Measurements from ENCODE around the gene IQCC. TPM values are rescaled to one million over a fixed set of nuclear protein-coding genes. Genes with fewer than 3 reads are reported as not detected.

The IQCC gene
- total and polyA plus RNA-seq, 7 donors, result 0.24 to 1.2 (median 0.69) TPM

- DNase-seq (no peak), ATAC-seq (no peak)
- intact Hi-C loops (cut with DNase I), result no loop called here
- peak overlapping the region; percentile 95 for H3K4me3 ChIP-seq
- no peak for TF ChIP-seq CTCF (IDR thresholded peaks at IDR 0.05)
- H3K27me3 ChIP-seq (ENCODE audit: insufficient read depth in 3 of 3, low read length in 2 of 3), result no peaks in the 10 kb centered on the region
- peaks cover 13 to 72% of the 10 kb centered on the region in 2 donors for H3K36me3 ChIP-seq (ENCODE audit: insufficient read depth in 1 of 2, low read depth in 1 of 2)
- H3K4me1 ChIP-seq, result peaks cover 25% of the 10 kb centered on the region
- H3K9me3 ChIP-seq, result no peaks in the 10 kb centered on the region
- H3K27ac ChIP-seq, result no peak overlapping the region
- 40 to 49% (median 49%) methylated on average over 3 of the region's 3 CpGs for WGBS, 3 donors
Observed at GRCh38 chr1:32223683-32224082, 18.2 kb downstream of the IQCC start.

- TF ChIP-seq CTCF (IDR thresholded peaks at IDR 0.05), result no peak
- ATAC-seq, result no peak
- WGBS, 3 donors, result 84 to 87% (median 85%) methylated on average over 4 of the region's 4 CpGs
- no peaks in the 10 kb centered on the region for H3K9me3 ChIP-seq
- peaks cover 25% of the 10 kb centered on the region for H3K4me1 ChIP-seq
- H3K36me3 ChIP-seq (ENCODE audit: insufficient read depth in 1 of 2, low read depth in 1 of 2), result peaks cover 13 to 76% of the 10 kb centered on the region in 2 donors
- H3K27ac ChIP-seq, result no peak overlapping the region
- no peaks in the 10 kb centered on the region for H3K27me3 ChIP-seq (ENCODE audit: insufficient read depth in 3 of 3, low read length in 2 of 3)
- intact Hi-C loops (cut with DNase I), result no loop called here
- no peak for DNase-seq
- no peak overlapping the region for H3K4me3 ChIP-seq
Observed at GRCh38 chr1:32224285-32224684, 18.8 kb downstream of the IQCC start.

GRCh38 chr1:32228771-32229170 is 23.3 kb downstream of the IQCC start:
- H3K4me3 ChIP-seq, result no peak overlapping the region
- intact Hi-C loops (cut with DNase I), result no loop called here
- H3K4me1 ChIP-seq, result peaks cover 5% of the 10 kb centered on the region
- no peak for ATAC-seq
- H3K9me3 ChIP-seq, result no peaks in the 10 kb centered on the region
- no peak for DNase-seq
- 68 to 87% (median 70%) methylated on average over 3 of the region's 3 CpGs for WGBS, 3 donors
- H3K27ac ChIP-seq, result no peak overlapping the region
- no peaks in the 10 kb centered on the region for H3K27me3 ChIP-seq (ENCODE audit: insufficient read depth in 3 of 3, low read length in 2 of 3)
- peaks cover 18 to 92% of the 10 kb centered on the region in 2 donors for H3K36me3 ChIP-seq (ENCODE audit: insufficient read depth in 1 of 2, low read depth in 1 of 2)
- no peak for TF ChIP-seq CTCF (IDR thresholded peaks at IDR 0.05)

- peaks cover 15 to 63% of the 10 kb centered on the region in 2 donors for H3K36me3 ChIP-seq (ENCODE audit: insufficient read depth in 1 of 2, low read depth in 1 of 2)
- DNase-seq, result no peak
- no peak for ATAC-seq
- 63 to 71% (median 66%) methylated on average over 4 to 5 of the region's 5 CpGs for WGBS, 3 donors
- TF ChIP-seq CTCF (IDR thresholded peaks at IDR 0.05), result no peak
- intact Hi-C loops (cut with DNase I), result no loop called here
- H3K4me3 ChIP-seq, result no peak overlapping the region
- H3K27me3 ChIP-seq (ENCODE audit: insufficient read depth in 3 of 3, low read length in 2 of 3), result no peaks in the 10 kb centered on the region
- no peaks in the 10 kb centered on the region for H3K4me1 ChIP-seq
- no peaks in the 10 kb centered on the region for H3K9me3 ChIP-seq
- no peak overlapping the region for H3K27ac ChIP-seq
Observed at GRCh38 chr1:32231843-32232432, 26.5 kb downstream of the IQCC start.

Measured in psoas muscle (tissue), 8 donors.